HEK293 (cell line): ENCODE data around the gene SOX21.

Experiments
- CTCF ChIA-PET: fragments of 350-600 bp; formaldehyde crosslinking; extraction: SDS; loops from one replicate; lab custom pipeline; 2021; ENCODE audit warnings: antibody characterized with exemption; lab: Yijun Ruan, JAX
- POLR2A ChIA-PET: fragments of 300-600 bp; formaldehyde crosslinking; extraction: SDS; loops from one replicate; lab custom pipeline; 2020; ENCODE audit warnings: antibody characterized with exemption, inconsistent platforms; lab: Yijun Ruan, JAX
- H3K27ac ChIP-seq: fragments of 200-500 bp; sonication (Bioruptor generic); 2 replicates; pipeline ENCODE4 v1.5.1; 2014; ENCODE audit warnings: low read depth, low read length, control low read depth, inconsistent platforms; ENCODE audit errors: extremely low read depth
- H3K36me3 ChIP-seq, 2 experiments: fragments of 200-500 bp in 1 of 2; sonication (Bioruptor generic) in 1 of 2; 1 replicate in 1 of 2; 2 replicates in 1 of 2; pipeline ENCODE4 v1.5.1; 2014 to 2017; ENCODE audit warnings: inconsistent platforms in 2 of 2, low read length in 2 of 2; ENCODE audit not compliant: control insufficient read depth in 2 of 2, insufficient read depth in 1 of 2
- H3K4me1 ChIP-seq: fragments of 200-500 bp; sonication (Bioruptor generic); 2 replicates; pipeline ENCODE4 v1.5.1; 2014; ENCODE audit warnings: mild to moderate bottlenecking, low read length, inconsistent platforms; ENCODE audit not compliant: control insufficient read depth, insufficient read depth
- H3K4me3 ChIP-seq: 2 replicates; pipeline ENCODE4 v1.5.1; 2011; ENCODE audit warnings: low read depth, mild to moderate bottlenecking, control low read depth, low read length, moderate library complexity
- H3K9me3 ChIP-seq: fragments of 200-500 bp; sonication (Bioruptor generic); 2 replicates; pipeline ENCODE4 v1.5.1; 2014; ENCODE audit warnings: low read depth, low read length, inconsistent platforms; ENCODE audit not compliant: control insufficient read depth, insufficient read depth
- CTCF ChIP-seq: fragments of 450-650 bp; formaldehyde crosslinking; IDR thresholded peaks from 2 replicates; pipeline ENCODE4 v1.5.1; 2016; ENCODE audit warnings: missing biosample characterization, missing genetic modification characterization
- HOXA7 ChIP-seq: sonication (generic); formaldehyde crosslinking; IDR thresholded peaks from 2 replicates; pipeline ENCODE4 v1.8.1; 2022; ENCODE audit warnings: missing genetic modification reagents, borderline replicate concordance
- OSR2 ChIP-seq: fragments of 450-650 bp; formaldehyde crosslinking; IDR thresholded peaks from 2 replicates; pipeline ENCODE4 v1.5.1; 2016; ENCODE audit warnings: missing biosample characterization, missing genetic modification characterization
- PATZ1 ChIP-seq: fragments of 450-650 bp; formaldehyde crosslinking; IDR thresholded peaks from 2 replicates; pipeline ENCODE4 v1.5.1; 2016; ENCODE audit warnings: missing biosample characterization, missing genetic modification characterization
- PRDM1 ChIP-seq: fragments of 450-650 bp; formaldehyde crosslinking; IDR thresholded peaks from 2 replicates; pipeline ENCODE4; 2016; ENCODE audit warnings: missing biosample characterization, missing genetic modification characterization
- ZBTB21 ChIP-seq: fragments of 450-650 bp; formaldehyde crosslinking; IDR thresholded peaks from 2 replicates; pipeline ENCODE4 v1.5.1; 2017; ENCODE audit warnings: missing biosample characterization, missing genetic modification characterization
- ZBTB8A ChIP-seq: fragments of 450-650 bp; formaldehyde crosslinking; IDR thresholded peaks from 2 replicates; pipeline ENCODE4 v1.5.1; 2016; ENCODE audit warnings: missing biosample characterization, missing genetic modification characterization
- ZNF157 ChIP-seq: fragments of 450-650 bp; formaldehyde crosslinking; IDR thresholded peaks from 2 replicates; pipeline ENCODE4 v1.5.1; 2016; ENCODE audit warnings: missing biosample characterization, missing genetic modification characterization
- ZNF266 ChIP-seq: fragments of 450-650 bp; formaldehyde crosslinking; IDR thresholded peaks from 2 replicates; pipeline ENCODE4 v1.5.1; 2016; ENCODE audit warnings: missing biosample characterization, missing genetic modification characterization, low read depth
- ZNF335 ChIP-seq: fragments of 450-650 bp; formaldehyde crosslinking; conservative IDR thresholded peaks from 2 replicates; pipeline ENCODE4 v1.5.1; 2016; ENCODE audit warnings: missing biosample characterization, missing genetic modification characterization
- ZNF404 ChIP-seq: fragments of 450-650 bp; formaldehyde crosslinking; IDR thresholded peaks from 2 replicates; pipeline ENCODE4 v1.5.1; 2017; ENCODE audit warnings: missing biosample characterization, missing genetic modification characterization
- ZNF501 ChIP-seq: fragments of 450-650 bp; formaldehyde crosslinking; IDR thresholded peaks from 2 replicates; pipeline ENCODE4 v1.5.1; 2016; ENCODE audit warnings: missing biosample characterization, missing genetic modification characterization
- ZNF571 ChIP-seq: fragments of 450-650 bp; formaldehyde crosslinking; IDR thresholded peaks from 2 replicates; pipeline ENCODE4 v1.5.0; 2017; ENCODE audit warnings: missing biosample characterization, missing genetic modification characterization
- ZNF580 ChIP-seq: fragments of 450-650 bp; formaldehyde crosslinking; IDR thresholded peaks from 2 replicates; pipeline ENCODE4 v1.5.1; 2016; ENCODE audit warnings: missing biosample characterization, missing genetic modification characterization
- ZNF654 ChIP-seq: fragments of 450-650 bp; formaldehyde crosslinking; IDR thresholded peaks from 2 replicates; pipeline ENCODE4 v1.5.1; 2016; ENCODE audit warnings: low read depth, missing biosample characterization, missing genetic modification characterization
- ZNF747 ChIP-seq: fragments of 450-650 bp; formaldehyde crosslinking; IDR thresholded peaks from 2 replicates; pipeline ENCODE4 v1.5.1; 2016; ENCODE audit warnings: missing biosample characterization, missing genetic modification characterization

The SOX21 gene

GRCh38 chr13:94674609-94675348, 37.6 kb downstream of the SOX21 start:
- TF ChIP-seq PATZ1 (tag by site-specific recombination) (no peak), ZNF335 (no peak), OSR2 (tag by site-specific recombination) (peak; percentile 48), ZNF157 (tag by site-specific recombination) (no peak), ZBTB8A (no peak), ZNF501 (tag by site-specific recombination) (no peak), PRDM1 (tag by site-specific recombination) (peak; percentile 30; the same call in 1 of the 2 replicates), ZNF654 (peak; percentile 62)
- POLR2A ChIA-PET, result no interaction called here

GRCh38 chr13:94673851-94674250, 38.5 kb downstream of the SOX21 start:
- POLR2A ChIA-PET, result no interaction called here
- CTCF ChIA-PET, result interaction anchor here (0.6 to 3.8 kb wide), 9 partner anchors 10 to 1789 kb away, joined by 3 to 32 read pairs (median 3); no protein-coding TSS in a partner anchor
- TF ChIP-seq ZNF571 (no peak), ZBTB21 (tag by site-specific recombination) (no peak), ZNF266 (tag by site-specific recombination) (no peak), ZNF404 (no peak)
- Histone ChIP-seq H3K9me3 (no peaks in the 10 kb centered on the region), H3K27ac (no peak overlapping the region), H3K36me3 (no peaks in the 10 kb centered on the region), H3K4me1 (no peaks in the 10 kb centered on the region), H3K4me3 (no peak overlapping the region)

More at GRCh38 chr13:94674609-94675348, 37.6 kb downstream of the SOX21 start:
- Histone ChIP-seq H3K4me1 (no peaks in the 10 kb centered on the region), H3K36me3 (no peaks in the 10 kb centered on the region), H3K9me3 (no peaks in the 10 kb centered on the region), H3K27ac (no peak overlapping the region), H3K4me3 (no peak overlapping the region)
- CTCF ChIA-PET, result interaction anchor here (0.6 to 3.8 kb wide), 21 partner anchors 10 to 861 kb away, joined by 3 to 32 read pairs (median 3); no protein-coding TSS in a partner anchor

GRCh38 chr13:94672400-94672799, 39.9 kb downstream of the SOX21 start:
- no peak overlapping the region for H3K4me3 ChIP-seq
- H3K36me3 ChIP-seq, result no peaks in the 10 kb centered on the region
- no peak overlapping the region for H3K27ac ChIP-seq
- TF ChIP-seq CTCF (no peak), HOXA7 (CRISPR knock-in tag) (no peak), ZNF580 (tag by site-specific recombination) (no peak), ZNF157 (tag by site-specific recombination) (no peak), ZNF747 (tag by site-specific recombination) (no peak)
- ChIA-PET POLR2A (no interaction called here), CTCF (interaction anchor here (0.7 to 2.1 kb wide), 4 partner anchors 12 to 1161 kb away, joined by 3 to 12 read pairs (median 4); no protein-coding TSS in a partner anchor)
- H3K9me3 ChIP-seq, result no peaks in the 10 kb centered on the region
- H3K4me1 ChIP-seq, result no peaks in the 10 kb centered on the region
